SK-N-SH (cell line): ENCODE measurements around the gene IDH2.

Experiments used
- CHD2 ChIP-seq: fragments of 150-350 bp; IDR thresholded peaks from 2 replicates; pipeline ENCODE4 v1.6.1; 2018; ENCODE audit warnings: low read length; ENCODE audit not compliant: partially characterized antibody
- EP300 ChIP-seq, 2 experiments: IDR thresholded peaks; 2 replicates each; pipeline versions ENCODE4 v1.4.0 to v1.6.1; 2012; ENCODE audit warnings: borderline replicate concordance in 1 of 2, low read depth in 1 of 2, low read length in 1 of 2
- EZH2phosphoT487 ChIP-seq: fragments of 200-600 bp; sonication (generic); IDR thresholded peaks from 2 replicates; pipeline ENCODE4 v1.6.1; 2017; ENCODE audit warnings: low read depth, mixed run types, mild to moderate bottlenecking, antibody characterized with exemption, moderate library complexity, borderline replicate concordance
- FOXM1 ChIP-seq: IDR thresholded peaks from 2 replicates; pipeline ENCODE4 v1.4.0; 2012; ENCODE audit warnings: low read depth, mild to moderate bottlenecking
- JUND ChIP-seq: IDR thresholded peaks from 2 replicates; pipeline ENCODE4 v1.4.0; 2012
- MEF2A ChIP-seq: IDR thresholded peaks from 2 replicates; pipeline ENCODE4 v1.4.0; 2012; ENCODE audit warnings: low read depth, borderline replicate concordance
- MXI1 ChIP-seq: IDR thresholded peaks from 2 replicates; pipeline ENCODE4 v1.6.1; 2012; ENCODE audit warnings: mild to moderate bottlenecking, low read depth, low read length, improper control_type of control experiment
- POLR2AphosphoS5 ChIP-seq: IDR thresholded peaks from 2 replicates; pipeline ENCODE4 v1.6.1; 2012; ENCODE audit warnings: low read depth, low read length
- REST ChIP-seq: IDR thresholded peaks from 2 replicates; pipeline ENCODE4 v1.6.1; 2012; ENCODE audit warnings: mild to moderate bottlenecking, low read depth, low read length, moderate library complexity
- SMC3 ChIP-seq: IDR thresholded peaks from 2 replicates; pipeline ENCODE4 v1.6.1; 2012; ENCODE audit warnings: low read depth, low read length, improper control_type of control experiment
- TAF1 ChIP-seq: IDR thresholded peaks from 2 replicates; pipeline ENCODE4 v1.6.1; 2012; ENCODE audit warnings: low read depth, mild to moderate bottlenecking, low read length, moderate library complexity, borderline replicate concordance
- TF ChIP-seq, protein P1 (sequence below): fragments of 200-600 bp; sonication (generic); IDR thresholded peaks from 2 replicates; pipeline ENCODE4 v1.6.1; 2017; ENCODE audit warnings: antibody characterized with exemption, mild to moderate bottlenecking, moderate library complexity
- TF ChIP-seq, protein P2 (sequence below): fragments of 150-350 bp; IDR thresholded peaks from 2 replicates; pipeline ENCODE4 v1.6.1; 2017; ENCODE audit warnings: antibody characterized with exemption, low read length, low read depth, borderline replicate concordance
- TF ChIP-seq, protein P3 (sequence below): IDR thresholded peaks from 2 replicates; pipeline ENCODE4 v1.4.0; 2012; ENCODE audit warnings: low read depth, borderline replicate concordance

DNA sequence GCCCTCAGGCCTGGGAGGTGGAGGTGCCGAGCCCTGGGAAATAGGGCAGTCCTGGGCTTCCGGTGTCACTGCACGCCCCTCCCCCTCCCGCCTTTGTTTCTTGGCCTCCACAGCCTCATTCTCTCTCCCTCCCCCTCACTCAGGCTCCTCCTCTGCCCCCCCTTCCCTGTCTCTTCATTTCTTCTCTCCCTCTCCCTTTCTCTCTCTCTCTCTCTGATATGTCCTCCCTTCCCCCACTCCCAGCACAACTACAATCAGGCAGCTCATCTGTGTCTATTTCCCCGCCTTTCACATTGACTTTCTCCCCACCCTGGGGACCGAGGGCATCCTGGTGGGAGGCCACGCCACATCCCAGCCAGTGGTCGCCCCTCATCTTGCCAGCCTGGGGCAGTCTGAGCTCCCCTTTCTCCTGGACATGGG is 40.2 kb downstream of the IDH2 start:
- TF ChIP-seq, protein P1, sequence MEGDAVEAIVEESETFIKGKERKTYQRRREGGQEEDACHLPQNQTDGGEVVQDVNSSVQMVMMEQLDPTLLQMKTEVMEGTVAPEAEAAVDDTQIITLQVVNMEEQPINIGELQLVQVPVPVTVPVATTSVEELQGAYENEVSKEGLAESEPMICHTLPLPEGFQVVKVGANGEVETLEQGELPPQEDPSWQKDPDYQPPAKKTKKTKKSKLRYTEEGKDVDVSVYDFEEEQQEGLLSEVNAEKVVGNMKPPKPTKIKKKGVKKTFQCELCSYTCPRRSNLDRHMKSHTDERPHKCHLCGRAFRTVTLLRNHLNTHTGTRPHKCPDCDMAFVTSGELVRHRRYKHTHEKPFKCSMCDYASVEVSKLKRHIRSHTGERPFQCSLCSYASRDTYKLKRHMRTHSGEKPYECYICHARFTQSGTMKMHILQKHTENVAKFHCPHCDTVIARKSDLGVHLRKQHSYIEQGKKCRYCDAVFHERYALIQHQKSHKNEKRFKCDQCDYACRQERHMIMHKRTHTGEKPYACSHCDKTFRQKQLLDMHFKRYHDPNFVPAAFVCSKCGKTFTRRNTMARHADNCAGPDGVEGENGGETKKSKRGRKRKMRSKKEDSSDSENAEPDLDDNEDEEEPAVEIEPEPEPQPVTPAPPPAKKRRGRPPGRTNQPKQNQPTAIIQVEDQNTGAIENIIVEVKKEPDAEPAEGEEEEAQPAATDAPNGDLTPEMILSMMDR = no peak
- TF ChIP-seq MEF2A (no peak), FOXM1 (no peak), POLR2AphosphoS5 (no peak), MXI1 (no peak), REST (no peak), JUND (no peak), CHD2 (no peak), EZH2phosphoT487 (no peak), EP300 (IDR thresholded peaks at IDR 0.05; ENCODE audit: borderline replicate concordance in 1 of 2, low read depth in 1 of 2, low read length in 1 of 2) (no peak), TAF1 (no peak), SMC3 (no peak)
- TF ChIP-seq, protein P2, sequence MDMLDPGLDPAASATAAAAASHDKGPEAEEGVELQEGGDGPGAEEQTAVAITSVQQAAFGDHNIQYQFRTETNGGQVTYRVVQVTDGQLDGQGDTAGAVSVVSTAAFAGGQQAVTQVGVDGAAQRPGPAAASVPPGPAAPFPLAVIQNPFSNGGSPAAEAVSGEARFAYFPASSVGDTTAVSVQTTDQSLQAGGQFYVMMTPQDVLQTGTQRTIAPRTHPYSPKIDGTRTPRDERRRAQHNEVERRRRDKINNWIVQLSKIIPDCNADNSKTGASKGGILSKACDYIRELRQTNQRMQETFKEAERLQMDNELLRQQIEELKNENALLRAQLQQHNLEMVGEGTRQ = no peak
- TF ChIP-seq, protein P3, sequence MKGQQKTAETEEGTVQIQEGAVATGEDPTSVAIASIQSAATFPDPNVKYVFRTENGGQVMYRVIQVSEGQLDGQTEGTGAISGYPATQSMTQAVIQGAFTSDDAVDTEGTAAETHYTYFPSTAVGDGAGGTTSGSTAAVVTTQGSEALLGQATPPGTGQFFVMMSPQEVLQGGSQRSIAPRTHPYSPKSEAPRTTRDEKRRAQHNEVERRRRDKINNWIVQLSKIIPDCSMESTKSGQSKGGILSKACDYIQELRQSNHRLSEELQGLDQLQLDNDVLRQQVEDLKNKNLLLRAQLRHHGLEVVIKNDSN = no peak
